GM15510 (cell line): ENCODE measurements around the gene CYLD.

ENCODE experiments used
- POLR2A ChIP-seq: IDR thresholded peaks from 3 replicates; pipeline ENCODE4 v1.6.1; 2011; ENCODE audit warnings: borderline replicate concordance; ENCODE audit not compliant: insufficient read length; ENCODE audit errors: extremely low read depth

The CYLD gene

DNA sequence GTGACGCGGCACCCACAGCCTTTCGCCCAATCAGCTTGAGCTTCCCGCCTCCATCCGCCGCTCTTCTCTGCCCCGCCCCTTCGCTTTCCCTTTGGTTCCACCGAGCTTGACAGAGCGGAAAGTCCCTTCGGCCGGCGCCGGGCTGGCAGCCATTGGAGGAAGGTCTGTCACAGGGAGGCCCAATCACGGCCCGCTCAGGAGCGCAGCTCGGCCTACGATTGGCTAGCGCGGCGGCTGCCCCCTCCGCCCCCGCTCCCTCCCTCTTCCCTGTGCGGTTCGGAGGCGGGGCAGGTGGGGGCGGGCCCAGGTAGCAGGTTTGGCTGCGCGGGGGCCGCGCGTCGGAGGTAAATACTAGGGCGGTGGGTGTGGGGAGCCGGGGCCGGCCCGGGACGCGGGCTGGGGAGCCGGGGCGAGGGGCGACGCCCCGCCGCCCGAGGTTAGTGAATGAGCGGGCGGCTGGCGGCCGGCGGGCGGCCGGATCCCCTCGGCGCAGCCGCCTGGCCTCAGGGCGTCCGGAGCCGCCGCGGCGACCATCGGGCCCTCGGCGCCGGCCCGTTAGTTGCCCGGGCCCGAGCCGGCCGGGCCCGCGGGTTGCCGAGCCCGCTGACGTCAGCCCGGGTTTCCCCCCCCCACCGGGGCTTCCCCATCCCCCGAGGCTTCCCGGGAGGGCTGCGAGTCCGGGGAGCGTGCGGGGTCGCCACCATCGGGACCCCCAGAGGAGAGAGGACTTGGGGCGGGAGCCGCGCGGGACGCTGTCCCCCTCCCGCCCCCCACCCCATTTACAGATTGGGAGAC lies at the start of gene CYLD:
TSS of gene CYLD (plus strand) at position 306 of the 795 bp plus-strand sequence. CDS start 7,613 bp downstream, outside the sequence.
- peak; percentile 40 for TF ChIP-seq POLR2A

DNA sequence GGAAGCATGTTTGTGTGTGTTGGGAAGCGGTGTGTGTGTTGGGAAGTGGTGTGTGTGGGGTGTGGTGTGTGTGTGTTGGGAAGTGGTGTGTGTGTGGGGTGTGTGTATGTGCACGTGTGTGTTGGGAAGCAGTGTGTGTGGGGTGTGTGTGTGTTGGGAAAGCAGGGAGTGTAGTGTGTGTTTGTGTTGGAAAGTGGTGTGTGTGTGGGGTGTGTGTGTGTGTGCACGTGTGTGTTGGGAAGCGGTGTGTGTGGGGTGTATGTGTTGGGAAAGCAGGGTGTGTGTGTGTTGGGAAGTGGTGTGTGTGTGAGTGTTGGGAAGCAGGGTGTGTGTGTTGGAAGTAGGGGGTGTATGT lies 49.3 kb upstream of the CYLD start:
- TF ChIP-seq POLR2A: no peak

GRCh38 chr16:50692999-50693781 lies 48.7 kb upstream of the CYLD start, which contains the start of gene NOD2:
Gene NOD2 (plus strand): TSS chr16:50693606. CDS start chr16:50699496, 5,890 bp downstream.
- peak; percentile 44 for TF ChIP-seq POLR2A

GRCh38 chr16:50694206-50694605 lies 47.7 kb upstream of the CYLD start:
- TF ChIP-seq POLR2A: no peak

- TF ChIP-seq POLR2A: no peak
These were observed 46.6 kb upstream of the CYLD start for GRCh38 chr16:50695017-50696000.

DNA sequence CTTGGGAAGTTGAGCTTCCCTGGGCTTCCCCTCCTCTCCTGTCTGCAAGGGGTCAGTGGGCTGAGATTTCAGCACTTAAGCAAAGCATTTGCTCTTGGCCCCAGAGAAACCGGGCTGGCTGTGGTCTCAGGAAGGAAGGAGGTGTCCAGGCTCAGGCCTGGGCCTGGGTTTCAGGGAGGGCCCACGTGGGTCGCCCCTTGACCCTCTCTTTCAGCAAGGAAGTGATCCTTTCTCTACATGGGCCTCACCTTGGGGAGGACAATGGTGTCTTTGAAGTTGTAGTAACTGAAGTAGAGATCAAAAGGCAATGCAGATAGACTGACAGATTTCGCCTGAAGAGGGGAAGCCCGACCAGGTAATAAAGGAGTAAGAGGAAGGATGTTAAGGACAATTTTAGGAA lies 45.8 kb upstream of the CYLD start:
- no peak for TF ChIP-seq POLR2A

DNA sequence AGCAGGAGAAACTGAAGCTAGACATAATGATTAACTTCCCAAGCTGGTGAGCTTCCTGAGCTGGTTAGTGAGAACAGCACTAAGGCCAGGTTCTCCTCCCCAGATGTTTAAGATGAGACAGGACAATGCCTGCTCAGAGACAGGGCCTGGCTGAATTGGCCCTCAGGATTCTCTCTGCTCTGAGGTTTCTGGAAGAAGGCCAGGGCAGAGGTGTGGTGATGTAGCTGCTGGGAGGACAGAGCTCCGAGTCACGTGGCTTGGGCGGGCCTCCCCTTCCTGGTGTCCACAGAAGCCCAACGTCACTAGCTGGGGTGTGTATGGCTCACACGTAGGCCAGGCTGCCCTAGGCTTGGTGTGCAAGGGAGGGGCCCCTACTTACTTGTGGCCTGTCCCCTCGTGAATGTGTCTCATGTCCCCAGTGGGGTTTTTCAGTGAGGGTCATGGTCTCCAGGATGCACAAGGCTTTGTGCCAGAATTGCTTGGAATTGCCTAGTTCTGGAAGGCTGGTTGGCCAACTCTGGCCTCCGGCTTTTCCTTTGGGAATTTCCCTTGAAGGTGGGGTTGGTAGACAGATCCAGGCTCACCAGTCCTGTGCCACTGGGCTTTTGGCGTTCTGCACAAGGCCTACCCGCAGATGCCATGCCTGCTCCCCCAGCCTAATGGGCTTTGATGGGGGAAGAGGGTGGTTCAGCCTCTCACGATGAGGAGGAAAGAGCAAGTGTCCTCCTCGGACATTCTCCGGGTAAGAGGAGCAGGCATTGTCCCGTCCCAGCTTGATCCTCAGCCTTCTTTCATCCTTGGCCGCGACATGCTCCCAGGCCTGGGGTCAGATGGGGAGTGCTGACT lies 45.1 kb upstream of the CYLD start:
- peak; percentile 28 for TF ChIP-seq POLR2A

GRCh38 chr16:50697421-50697715 lies 44.5 kb upstream of the CYLD start:
- no peak for TF ChIP-seq POLR2A

- no peak for TF ChIP-seq POLR2A
These were observed 43.8 kb upstream of the CYLD start for GRCh38 chr16:50697881-50698767.

GRCh38 chr16:50699326-50700159 lies 42.3 kb upstream of the CYLD start:
- TF ChIP-seq POLR2A: no peak

GRCh38 chr16:50702725-50703124 lies 39.2 kb upstream of the CYLD start:
- TF ChIP-seq POLR2A: no peak

DNA sequence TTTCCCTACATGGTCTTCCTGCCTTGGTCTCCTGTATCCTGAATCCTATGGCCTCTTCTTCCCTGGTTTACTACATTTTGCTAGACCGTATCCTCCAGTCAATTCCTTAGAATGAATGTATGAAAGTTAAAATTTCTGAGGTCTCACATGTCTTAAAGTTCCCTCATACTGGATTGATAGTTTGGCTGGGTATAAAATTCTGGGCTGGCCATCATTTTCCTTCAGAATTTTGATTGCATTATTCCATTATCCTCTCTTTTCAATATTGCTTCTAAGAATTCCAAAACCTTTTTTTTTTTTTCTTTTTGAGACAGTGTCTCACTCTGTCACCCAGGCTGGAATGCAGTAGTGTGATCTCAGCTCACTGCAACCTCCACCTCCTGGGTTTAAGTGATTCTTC lies 37.6 kb upstream of the CYLD start:
- TF ChIP-seq POLR2A: no peak
